Upper lobe of right lung (tissue), 1 donor: Measurements from ENCODE around the gene TACC2. TPM values are rescaled to one million over a fixed set of nuclear protein-coding genes. Genes with fewer than 3 reads are reported as not detected.

Experiments
- ATAC-seq: fragments of 200-7000 bp; cut with Tn5 transposase; one replicate; pipeline ENCODE4 v1.9.1; 2020; ENCODE audit warnings: mild to moderate bottlenecking, moderate library complexity
- DNase-seq: peaks from one replicate; pipeline ENCODE4 v3.0.0-alpha.2; 2020
- H3K27ac ChIP-seq: fragments of 200-600 bp; one replicate; pipeline ENCODE4 v1.8.0; 2022
- H3K27me3 ChIP-seq: fragments of 200-600 bp; one replicate; pipeline ENCODE4 v1.8.0; 2022; ENCODE audit warnings: mild to moderate bottlenecking
- H3K36me3 ChIP-seq: fragments of 200-600 bp; one replicate; pipeline ENCODE4 v1.8.0; 2022
- H3K4me1 ChIP-seq: fragments of 200-600 bp; one replicate; pipeline ENCODE4 v1.8.0; 2022
- H3K4me3 ChIP-seq: fragments of 200-600 bp; one replicate; pipeline ENCODE4 v1.8.0; 2022; ENCODE audit warnings: mild to moderate bottlenecking
- H3K9me3 ChIP-seq: fragments of 200-600 bp; one replicate; pipeline ENCODE4 v1.8.0; 2022
- CTCF ChIP-seq: fragments of 200-600 bp; IDR thresholded peaks from one replicate; pipeline ENCODE4 v1.8.0; 2022; ENCODE audit warnings: antibody characterized with exemption
- intact Hi-C: fragments of 100-400 bp; cut with DNase I; formaldehyde crosslinking; loops from one replicate; pipeline ENCODE4 v1.11.0; 2022
- total RNA-seq: library from RNA; stranded (reverse); fragmentation: NEBNext Ultra II Directional; extraction: Animal tissue kit (Norgen Biotek cat#: 25700); gene quantifications from one replicate; pipeline ENCODE4 v1.2.1, GENCODE V29; 2021
- donor health status: DM: no; HTN: yes; CAD: no; lungs with severe emphysema.

The TACC2 gene
- total RNA-seq, 1 donor from 2014 or later: 236 TPM

DNA sequence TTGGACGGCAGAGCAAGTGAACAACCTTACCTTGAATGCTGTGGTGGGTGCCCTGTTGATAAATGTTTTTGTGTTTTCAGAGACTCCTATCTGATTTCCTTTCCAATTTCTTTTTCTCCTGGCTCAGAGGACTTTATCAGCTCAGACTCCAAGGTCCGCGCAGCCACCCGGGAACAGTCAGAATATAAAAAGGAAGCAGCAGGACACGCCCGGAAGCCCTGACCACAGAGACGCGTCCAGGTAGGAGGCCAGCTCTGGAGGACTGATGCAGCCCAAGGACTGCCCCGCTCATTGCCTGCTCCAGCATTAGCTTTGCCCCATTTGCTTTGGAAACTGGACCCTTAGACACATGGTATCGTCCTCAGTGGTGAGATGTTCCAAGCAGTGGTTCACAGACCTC, 61.3 kb downstream of the TACC2 start:
- Histone ChIP-seq H3K36me3 (no peaks in the 10 kb centered on the region), H3K27me3 (no peaks in the 10 kb centered on the region), H3K27ac (no peak overlapping the region), H3K4me3 (no peak overlapping the region), H3K9me3 (no peaks in the 10 kb centered on the region), H3K4me1 (peaks cover 5% of the 10 kb centered on the region)
- ATAC-seq: no peak
- no peak for TF ChIP-seq CTCF
- peak; percentile 34 for DNase-seq
- intact Hi-C loops: loop anchor here (10.0 kb wide), 1 partner anchor 64 kb away; no protein-coding TSS in a partner anchor

GRCh38 chr10:122050811-122051210, 61.8 kb downstream of the TACC2 start:
- DNase-seq (no peak), ATAC-seq (no peak)
- Histone ChIP-seq H3K4me3 (no peak overlapping the region), H3K4me1 (peaks cover 5% of the 10 kb centered on the region), H3K27me3 (no peaks in the 10 kb centered on the region), H3K27ac (peak overlapping the region; percentile 11), H3K36me3 (no peaks in the 10 kb centered on the region), H3K9me3 (no peaks in the 10 kb centered on the region)
- intact Hi-C loops: loop anchor here (10.0 kb wide), 1 partner anchor 64 kb away; no protein-coding TSS in a partner anchor
- TF ChIP-seq CTCF: no peak

DNA sequence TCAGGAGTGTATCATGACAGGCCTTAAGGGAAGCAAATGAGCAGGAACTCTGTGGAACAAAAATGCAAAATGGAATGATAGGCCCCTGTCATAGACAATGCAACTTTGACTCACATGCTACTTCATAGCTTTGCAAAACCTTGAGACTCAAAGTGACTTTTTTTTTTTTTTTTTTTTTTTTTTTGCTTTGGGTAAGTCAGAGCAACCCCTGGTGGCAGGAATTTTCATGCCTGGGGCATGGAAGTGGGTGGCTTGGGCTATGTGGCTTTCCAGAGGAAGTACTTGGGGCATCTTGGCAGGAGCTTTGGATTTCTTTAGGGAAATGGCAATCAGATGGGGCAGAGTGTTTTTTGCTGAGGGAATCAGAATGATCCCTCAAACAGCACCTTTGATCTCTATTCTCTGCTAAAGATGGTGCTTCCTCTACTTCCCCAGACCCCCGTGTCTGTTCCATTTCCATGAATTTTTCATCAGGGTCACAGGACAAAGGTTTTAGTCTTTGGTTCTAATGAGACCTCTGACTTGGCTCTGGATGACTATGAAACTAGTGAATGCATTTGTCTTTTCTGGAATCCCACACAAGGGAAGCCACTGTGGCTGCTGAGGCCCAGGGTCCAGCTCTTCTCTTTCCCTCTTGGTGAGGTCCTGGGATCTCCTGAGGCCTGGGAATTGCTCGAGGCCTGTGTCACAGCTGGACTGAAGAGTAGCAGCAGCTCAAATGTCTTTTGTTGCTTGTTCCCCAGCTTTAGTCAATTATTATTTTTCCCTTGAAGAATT, 62.8 kb downstream of the TACC2 start:
- Histone ChIP-seq H3K4me1 (peaks cover 5% of the 10 kb centered on the region), H3K36me3 (no peaks in the 10 kb centered on the region), H3K4me3 (no peak overlapping the region), H3K9me3 (no peaks in the 10 kb centered on the region), H3K27me3 (no peaks in the 10 kb centered on the region), H3K27ac (no peak overlapping the region)
- DNase-seq (peak; percentile 76), ATAC-seq (peak; percentile 75)
- peak; percentile 74 for TF ChIP-seq CTCF
- intact Hi-C loops: loop anchor here (10.0 kb wide), 1 partner anchor 63 kb away; no protein-coding TSS in a partner anchor

DNA sequence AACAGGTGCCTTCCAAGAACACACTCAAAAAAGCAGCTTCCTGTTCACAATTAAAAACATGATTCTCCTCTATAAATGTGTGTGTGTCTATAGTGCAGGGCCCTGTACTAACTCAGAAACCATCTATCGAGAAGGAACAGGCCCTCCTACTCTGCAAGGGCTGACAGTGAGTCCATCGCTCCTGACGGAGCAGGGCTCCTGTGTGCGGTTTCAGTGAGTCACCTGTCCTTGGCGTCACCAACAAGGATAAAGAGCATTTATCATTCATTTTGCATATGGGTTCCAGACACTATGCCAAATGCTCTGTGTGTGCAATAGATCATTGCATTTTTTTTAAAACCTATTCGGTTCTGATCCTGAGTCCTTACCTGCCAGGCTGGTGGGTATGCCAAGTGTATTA, 63.7 kb downstream of the TACC2 start:
- Histone ChIP-seq H3K9me3 (no peaks in the 10 kb centered on the region), H3K27me3 (no peaks in the 10 kb centered on the region), H3K4me1 (peaks cover 5% of the 10 kb centered on the region), H3K36me3 (no peaks in the 10 kb centered on the region), H3K27ac (no peak overlapping the region), H3K4me3 (no peak overlapping the region)
- ATAC-seq (no peak), DNase-seq (peak; percentile 13)
- intact Hi-C loops: loop anchor here (10.0 kb wide), 1 partner anchor 62 kb away; no protein-coding TSS in a partner anchor
- TF ChIP-seq CTCF: no peak

- Histone ChIP-seq H3K9me3 (no peaks in the 10 kb centered on the region), H3K4me1 (peaks cover 5% of the 10 kb centered on the region), H3K4me3 (no peak overlapping the region), H3K27ac (no peak overlapping the region), H3K27me3 (no peaks in the 10 kb centered on the region), H3K36me3 (no peaks in the 10 kb centered on the region)
- no peak for TF ChIP-seq CTCF
- DNase-seq: peak; percentile 26
- no peak for ATAC-seq
- intact Hi-C loops: loop anchor here (10.0 kb wide), 1 partner anchor 61 kb away; no protein-coding TSS in a partner anchor
These were observed 64.4 kb downstream of the TACC2 start for GRCh38 chr10:122053314-122053713.
